Measurements from ENCODE around the gene STPG1.
"Not testable (repeated sequence)": the region's sequence is repeated elsewhere in the genome, so short reads cannot be mapped to it uniquely, and the experiment has no call there.

The STPG1 gene, protein sequence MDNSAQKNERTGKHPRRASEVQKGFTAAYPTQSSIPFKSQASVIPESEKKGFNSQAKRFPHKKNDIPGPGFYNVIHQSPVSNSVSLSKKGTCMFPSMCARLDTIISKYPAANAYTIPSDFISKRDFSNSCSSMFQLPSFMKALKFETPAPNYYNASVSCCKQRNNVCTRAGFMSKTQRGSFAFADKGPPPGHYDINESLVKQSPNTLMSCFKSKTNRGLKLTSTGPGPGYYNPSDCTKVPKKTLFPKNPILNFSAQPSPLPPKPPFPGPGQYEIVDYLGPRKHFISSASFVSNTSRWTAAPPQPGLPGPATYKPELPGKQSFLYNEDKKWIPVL

GRCh38 chr1:24413350-24414163 is at the start of gene STPG1:
Gene STPG1, minus strand, starts transcription at chr1:24413782. Its CDS starts 12,394 bp downstream, at chr1:24401388.
- DNase-seq = peak; percentile 93

- not testable (repeated sequence) for DNase-seq
These were observed 48.5 kb upstream of the STPG1 start for GRCh38 chr1:24462128-24462527.

- DNase-seq = no peak
These were observed 46.1 kb upstream of the STPG1 start for GRCh38 chr1:24459551-24460266.

- DNase-seq = no peak
These were observed 44.3 kb upstream of the STPG1 start for GRCh38 chr1:24457866-24458265.

- DNase-seq = no peak
These were observed 41.7 kb upstream of the STPG1 start for GRCh38 chr1:24455272-24455671.

GRCh38 chr1:24454673-24455072 is 41.1 kb upstream of the STPG1 start:
- no peak for DNase-seq

- DNase-seq = no peak
These were observed 39.4 kb upstream of the STPG1 start for GRCh38 chr1:24452922-24453485.

- DNase-seq = no peak
These were observed 38.2 kb upstream of the STPG1 start for GRCh38 chr1:24451746-24452145.

DNA sequence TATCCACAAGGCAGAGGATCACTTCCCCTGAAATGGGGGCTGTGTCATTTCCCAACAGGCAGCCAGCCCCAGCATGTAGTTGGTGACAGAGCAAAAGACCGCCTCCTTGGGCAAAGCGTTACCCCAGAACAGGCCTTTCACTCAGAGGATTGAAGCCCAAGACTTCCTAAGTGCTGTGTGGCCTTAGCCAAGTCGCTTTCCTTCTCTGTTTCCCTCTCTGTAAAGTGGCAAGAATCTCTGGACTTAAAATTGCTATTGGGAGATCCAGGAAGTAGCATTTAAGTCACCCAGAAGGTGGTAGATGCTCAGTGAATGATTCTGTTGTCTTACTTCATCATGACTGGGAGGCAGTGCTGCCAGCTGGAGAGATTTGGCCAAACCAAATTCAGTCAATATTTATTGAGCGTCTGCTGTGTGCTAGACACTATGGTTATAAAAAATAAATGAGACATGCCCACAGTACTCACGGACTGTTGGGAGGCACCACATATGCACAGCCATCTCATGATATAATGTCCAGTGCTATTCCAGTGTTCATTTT is 37.3 kb upstream of the STPG1 start:
- DNase-seq = no peak

GRCh38 chr1:24450316-24450715 is 36.7 kb upstream of the STPG1 start:
- no peak for DNase-seq

DNA sequence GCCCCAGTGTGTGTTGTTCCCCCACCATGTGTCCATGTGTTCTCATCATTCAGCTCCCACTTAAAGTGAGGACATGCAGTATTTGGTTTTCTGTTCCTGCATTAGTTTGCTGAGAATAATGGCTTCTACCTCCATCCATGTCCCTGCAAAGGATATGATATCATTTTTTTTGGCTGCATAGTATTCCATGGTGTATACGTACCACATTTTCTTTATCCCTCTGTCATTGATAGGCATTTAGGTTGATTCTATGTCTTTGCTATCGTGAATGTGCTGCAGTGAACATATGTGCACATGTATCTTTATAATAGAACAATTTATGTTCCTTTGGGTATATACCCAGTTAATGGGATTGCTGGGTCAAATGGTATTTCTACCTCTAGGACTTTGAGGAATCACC is 32.9 kb upstream of the STPG1 start:
- not testable (repeated sequence) for DNase-seq

GRCh38 chr1:24443241-24443656 is 29.7 kb upstream of the STPG1 start:
- DNase-seq = no peak

DNA sequence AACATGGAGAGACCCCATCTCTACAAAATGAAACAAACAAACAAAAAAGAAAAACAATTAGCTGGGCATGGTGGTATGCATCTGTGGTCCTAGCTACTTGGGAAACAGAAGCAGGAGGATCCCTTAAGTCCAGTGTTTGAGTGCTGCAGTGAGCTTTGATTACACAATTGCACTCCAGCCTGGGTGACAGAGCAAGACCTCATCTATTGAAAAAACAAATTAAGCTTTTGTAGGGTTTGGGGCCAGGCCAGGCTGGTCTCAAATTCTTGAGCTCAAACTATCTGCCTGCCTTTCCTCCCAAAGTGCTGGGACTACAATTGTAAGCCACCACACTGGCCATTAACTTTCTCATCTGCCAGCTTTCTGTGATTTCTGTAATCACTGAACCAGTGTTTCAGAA is 29.2 kb upstream of the STPG1 start:
- DNase-seq = no peak

DNA sequence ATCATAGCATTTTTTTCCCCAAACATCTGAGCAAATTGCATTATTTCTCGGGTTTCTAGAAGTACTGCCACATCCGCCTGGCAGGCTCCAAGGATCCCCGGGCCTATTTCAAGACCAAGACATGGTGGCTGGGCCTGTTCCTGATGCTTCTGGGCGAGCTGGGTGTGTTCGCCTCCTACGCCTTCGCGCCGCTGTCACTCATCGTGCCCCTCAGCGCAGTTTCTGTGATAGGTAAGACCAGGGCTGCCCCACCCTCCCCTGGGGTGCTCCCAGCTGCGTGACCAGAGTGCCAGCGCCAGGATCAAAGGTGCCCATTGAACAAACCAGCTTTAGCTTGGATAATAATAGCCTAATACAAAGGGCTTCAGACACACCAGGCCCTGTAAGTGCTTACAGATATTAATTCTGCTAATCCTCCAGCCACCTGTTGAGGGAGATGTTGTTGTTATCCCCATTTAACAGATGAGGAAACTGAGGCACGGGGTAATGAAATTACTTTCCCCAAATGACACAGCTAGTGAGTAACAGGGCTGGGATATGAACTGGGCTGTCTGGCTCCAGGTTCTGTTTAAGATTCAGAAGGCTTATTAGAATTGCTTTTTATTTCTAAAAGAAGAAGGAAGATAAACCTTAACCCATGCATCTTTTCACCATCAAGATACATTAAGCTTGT is 28.6 kb upstream of the STPG1 start:
- DNase-seq = no peak

DNA sequence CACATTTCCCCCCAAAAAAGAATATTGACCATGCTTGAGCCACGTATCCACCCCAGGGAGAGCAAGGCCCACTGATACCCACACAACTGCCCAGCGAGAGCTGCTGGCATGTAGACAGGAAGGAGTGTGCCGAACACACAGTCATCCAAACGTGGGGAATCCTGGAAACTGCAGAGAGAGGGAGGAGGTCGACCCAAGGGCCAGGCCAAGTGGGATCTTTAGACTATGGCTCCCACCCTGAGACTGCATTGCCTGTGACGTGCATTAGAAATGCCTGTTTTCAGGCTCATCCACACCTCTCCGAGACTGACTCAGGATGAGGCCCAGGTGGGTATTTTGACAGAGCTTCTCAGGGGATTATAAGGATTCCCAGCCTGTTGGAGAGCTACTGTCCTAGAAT is 27.9 kb upstream of the STPG1 start:
- DNase-seq = no peak

- DNase-seq = no peak
These were observed 26.9 kb upstream of the STPG1 start for GRCh38 chr1:24440436-24440835.

GRCh38 chr1:24438423-24438901 is 24.9 kb upstream of the STPG1 start:
- DNase-seq = no peak

DNA sequence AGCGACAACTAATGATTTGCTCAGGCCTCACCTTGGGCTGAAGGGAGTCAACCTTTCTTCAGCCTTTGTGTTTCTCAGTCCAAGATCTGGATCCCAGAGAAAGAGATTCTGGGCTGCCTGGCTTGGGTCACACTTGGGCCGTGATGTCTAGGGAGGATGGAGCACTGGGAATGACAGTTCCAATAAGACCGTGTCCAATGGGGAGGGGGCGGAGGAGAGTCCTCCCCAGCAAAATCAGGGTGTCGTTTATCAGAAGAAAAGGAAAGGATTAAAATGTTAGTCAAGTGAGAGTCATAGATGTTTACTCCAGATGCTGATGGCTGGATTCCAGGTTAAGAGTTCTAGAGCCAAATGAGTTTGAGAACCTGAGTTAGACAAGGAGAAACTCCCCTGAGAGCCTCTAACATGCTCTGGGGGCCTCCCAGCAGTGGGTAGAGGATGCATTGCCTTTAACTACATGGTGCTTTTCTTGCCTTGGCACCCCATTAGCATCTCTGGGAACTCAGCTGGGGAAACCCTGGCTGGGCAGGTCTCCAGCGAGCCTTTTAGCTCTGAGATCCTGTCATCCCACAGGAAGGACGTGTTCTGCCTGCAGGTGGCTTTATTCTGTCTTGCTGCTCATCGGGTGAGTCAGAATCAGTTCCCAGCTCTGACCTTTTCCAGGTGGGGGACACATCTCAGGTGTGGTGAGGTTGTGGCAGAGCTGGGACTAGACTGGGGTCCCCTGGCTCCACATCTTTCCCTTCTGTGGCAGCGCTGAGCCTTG is 24.2 kb upstream of the STPG1 start:
- DNase-seq = no peak

GRCh38 chr1:24435782-24436365 is 22.3 kb upstream of the STPG1 start:
- DNase-seq = no peak

DNA sequence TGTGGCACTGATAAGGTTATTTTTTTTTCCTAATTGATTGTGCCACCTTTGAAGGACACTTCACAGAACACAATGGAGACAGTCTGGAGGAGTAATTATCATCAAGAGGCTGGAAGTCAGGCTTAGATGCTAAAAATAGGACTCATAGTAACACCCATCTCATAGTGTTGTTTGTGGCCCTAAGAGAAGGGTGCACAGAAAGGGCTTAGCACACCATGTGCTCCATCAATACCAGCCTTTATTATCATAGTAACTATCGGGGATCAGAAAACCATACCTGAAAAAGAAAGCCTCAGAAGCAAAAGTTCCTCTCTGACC is 13.9 kb upstream of the STPG1 start:
- no peak for DNase-seq

Data from CD4-positive, alpha-beta T cell treated with Interleukin-10 for 1 hour (primary cell).